ENCODE results near the gene LENG1. TPM values are rescaled to one million over a fixed set of nuclear protein-coding genes. Genes with fewer than 3 reads are reported as not detected.

Gene LENG1
- total RNA-seq, 1 experiment from 2014 or later: 7.6 TPM

- Histone ChIP-seq H3K9ac (ENCODE audit: low read length) (peak within 1 kb of the TSS; percentile 92), H3K27ac (ENCODE audit: low read depth, low read length) (peak within 1 kb of the TSS; percentile 100), H3K36me3 (ENCODE audit: control insufficient read depth in 1 of 2, insufficient read depth in 2 of 2, low read length in 2 of 2) (peaks cover 10 to 23% of the 10 kb centered on the region in 2 experiments), H2AFZ (ENCODE audit: low read depth, low read length, poor library complexity, severe bottlenecking) (no peak within 1 kb of the TSS), H4K20me1 (ENCODE audit: insufficient read depth) (no peaks in the 10 kb centered on the region), H3K27me3 (ENCODE audit: insufficient read depth, low read length) (no peaks in the 10 kb centered on the region), H3K9me3 (ENCODE audit: control insufficient read depth in 1 of 2, insufficient read depth in 1 of 2, low read depth in 1 of 2, low read length in 2 of 2) (no peaks in the 10 kb centered on the region), H3K4me3 (replicated peaks in 1 of 2; ENCODE audit: low read depth in 1 of 2, low read length in 2 of 2) (peak within 1 kb of the TSS; percentile 80 to 91), H3K9me2 (ENCODE audit: insufficient read depth) (no peaks in the 10 kb centered on the region), H3K79me2 (ENCODE audit: insufficient read depth, low read length) (peaks cover 44% of the 10 kb centered on the region), H3K4me2 (ENCODE audit: low read length) (peak within 1 kb of the TSS; percentile 99), H3K4me1 (ENCODE audit: control insufficient read depth in 1 of 2, insufficient read depth in 2 of 2, low read length in 2 of 2) (peaks cover 13 to 21% of the 10 kb centered on the region in 2 experiments)
- POLR2A ChIA-PET: interaction anchor here (1.1 to 7.0 kb wide), 6 partner anchors 10 to 32 kb away, joined by 3 to 126 read pairs (median 12); partner anchors contain the start of genes LENG1, RPS9 and TMC4
- CTCF ChIA-PET: interaction anchor here (0.7 to 2.1 kb wide), 4 partner anchors 21 to 75 kb away, joined by 3 to 13 read pairs (median 4); no protein-coding TSS in a partner anchor
- ATAC-seq (peak; percentile 32), DNase-seq (ENCODE audit: low read depth, low spot score) (peak; percentile 59)
- TF ChIP-seq EZH2phosphoT487 (IDR thresholded peaks at IDR 0.05; ENCODE audit: borderline replicate concordance) (no peak), CBX3 (IDR thresholded peaks at IDR 0.05; ENCODE audit: low read depth) (no peak), MAX (IDR thresholded peaks at IDR 0.05) (no peak), FOSL1 (IDR thresholded peaks at IDR 0.05; ENCODE audit: low read depth) (no peak), SP1 (IDR thresholded peaks at IDR 0.05; ENCODE audit: low read depth) (no peak), YY1 (IDR thresholded peaks at IDR 0.05; ENCODE audit: extremely low read depth, insufficient replicate concordance, low read depth, low read length) (no peak), EZH2 (IDR thresholded peaks at IDR 0.05) (no peak), ZFX (IDR thresholded peaks at IDR 0.05) (peak; percentile 90), POLR2A (IDR thresholded peaks at IDR 0.05; ENCODE audit: borderline replicate concordance, extremely low read depth, insufficient read depth, insufficient read length) (peak; percentile 46), ZNF274 (IDR thresholded peaks at IDR 0.05; ENCODE audit: low read depth, low read length) (no peak), ATF3 (IDR thresholded peaks at IDR 0.05) (no peak), RAD21 (IDR thresholded peaks at IDR 0.05; ENCODE audit: low read depth) (no peak), EGR1 (IDR thresholded peaks at IDR 0.05; ENCODE audit: low read depth) (no peak; the same call in 1 of the 2 replicates), POLR2AphosphoS5 (IDR thresholded peaks at IDR 0.05; ENCODE audit: low read depth, low read length) (peak; percentile 76), SIN3A (IDR thresholded peaks at IDR 0.05; ENCODE audit: low read depth) (no peak), TCF7L2 (IDR thresholded peaks at IDR 0.05; ENCODE audit: borderline replicate concordance, extremely low read depth, insufficient read depth, insufficient read length) (no peak)
- TF ChIP-seq, protein P1, sequence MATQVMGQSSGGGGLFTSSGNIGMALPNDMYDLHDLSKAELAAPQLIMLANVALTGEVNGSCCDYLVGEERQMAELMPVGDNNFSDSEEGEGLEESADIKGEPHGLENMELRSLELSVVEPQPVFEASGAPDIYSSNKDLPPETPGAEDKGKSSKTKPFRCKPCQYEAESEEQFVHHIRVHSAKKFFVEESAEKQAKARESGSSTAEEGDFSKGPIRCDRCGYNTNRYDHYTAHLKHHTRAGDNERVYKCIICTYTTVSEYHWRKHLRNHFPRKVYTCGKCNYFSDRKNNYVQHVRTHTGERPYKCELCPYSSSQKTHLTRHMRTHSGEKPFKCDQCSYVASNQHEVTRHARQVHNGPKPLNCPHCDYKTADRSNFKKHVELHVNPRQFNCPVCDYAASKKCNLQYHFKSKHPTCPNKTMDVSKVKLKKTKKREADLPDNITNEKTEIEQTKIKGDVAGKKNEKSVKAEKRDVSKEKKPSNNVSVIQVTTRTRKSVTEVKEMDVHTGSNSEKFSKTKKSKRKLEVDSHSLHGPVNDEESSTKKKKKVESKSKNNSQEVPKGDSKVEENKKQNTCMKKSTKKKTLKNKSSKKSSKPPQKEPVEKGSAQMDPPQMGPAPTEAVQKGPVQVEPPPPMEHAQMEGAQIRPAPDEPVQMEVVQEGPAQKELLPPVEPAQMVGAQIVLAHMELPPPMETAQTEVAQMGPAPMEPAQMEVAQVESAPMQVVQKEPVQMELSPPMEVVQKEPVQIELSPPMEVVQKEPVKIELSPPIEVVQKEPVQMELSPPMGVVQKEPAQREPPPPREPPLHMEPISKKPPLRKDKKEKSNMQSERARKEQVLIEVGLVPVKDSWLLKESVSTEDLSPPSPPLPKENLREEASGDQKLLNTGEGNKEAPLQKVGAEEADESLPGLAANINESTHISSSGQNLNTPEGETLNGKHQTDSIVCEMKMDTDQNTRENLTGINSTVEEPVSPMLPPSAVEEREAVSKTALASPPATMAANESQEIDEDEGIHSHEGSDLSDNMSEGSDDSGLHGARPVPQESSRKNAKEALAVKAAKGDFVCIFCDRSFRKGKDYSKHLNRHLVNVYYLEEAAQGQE (IDR thresholded peaks at IDR 0.05; ENCODE audit: low read depth): no peak
- RAD21 ChIA-PET (ENCODE audit: low non-redundant PET in 1 of 2, low total read pairs in 2 of 2, uncharacterized antibody in 2 of 2, unreplicated experiment in 2 of 2): no interaction called here
- TSS peak; percentile 36 for BruUV-seq (replicated peaks)
- intact Hi-C loops (cut with micrococcal nuclease): no loop called here
Measured at GRCh38 chr19:54191011-54191810, 31.7 kb upstream of the LENG1 start, which contains the start of gene TSEN34. Gene TSEN34, plus strand, starts transcription at chr19:54191308. Its CDS starts 57 bp downstream, at chr19:54191365.

All from HCT116 (cell line).